GM19372 (cell line): ENCODE measurements around the gene PABPC1L2B.
"Not testable (repeated sequence)": the region's sequence is repeated elsewhere in the genome, so short reads cannot be mapped to it uniquely, and the experiment has no call there.

ENCODE experiments used
- ATAC-seq: cut with Tn5 transposase; IDR thresholded peaks from one replicate; pipeline ENCODE4 v1.9.1; 2021; ENCODE audit warnings: mild to moderate bottlenecking, low read depth, moderate library complexity; ENCODE audit not compliant: unreplicated experiment

PABPC1L2B gene

GRCh38 chrX:73002733-73003132 lies at the start of gene PABPC1L2B:
Gene PABPC1L2B (plus strand): TSS chrX:73002939. CDS start chrX:73003643, 704 bp downstream.
- not testable (repeated sequence) for ATAC-seq

GRCh38 chrX:72959971-72960370 lies 42.8 kb upstream of the PABPC1L2B start:
- ATAC-seq: not testable (repeated sequence)

- not testable (repeated sequence) for ATAC-seq
Measured at GRCh38 chrX:72971859-72972258, 30.9 kb upstream of the PABPC1L2B start.

DNA sequence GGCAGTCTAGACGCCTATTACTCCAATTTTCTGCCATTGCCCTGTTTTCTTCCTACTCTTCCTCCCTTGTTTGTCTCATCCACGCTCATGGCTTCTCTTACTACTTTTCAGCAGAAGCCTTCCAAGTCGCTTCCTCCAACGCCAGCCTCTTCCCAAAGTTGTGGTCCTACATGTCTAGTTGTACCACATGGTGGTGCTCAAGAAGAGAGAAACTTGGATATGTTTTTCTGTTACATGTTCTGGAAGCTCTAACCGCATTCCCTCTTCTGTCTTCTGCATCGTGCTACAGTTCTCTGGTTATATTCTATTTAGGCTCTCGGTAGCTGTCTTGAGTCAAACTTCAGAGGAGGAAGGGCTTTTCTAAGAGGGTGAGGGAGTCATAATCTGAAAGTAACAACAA lies 27.9 kb upstream of the PABPC1L2B start:
- not testable (repeated sequence) for ATAC-seq

DNA sequence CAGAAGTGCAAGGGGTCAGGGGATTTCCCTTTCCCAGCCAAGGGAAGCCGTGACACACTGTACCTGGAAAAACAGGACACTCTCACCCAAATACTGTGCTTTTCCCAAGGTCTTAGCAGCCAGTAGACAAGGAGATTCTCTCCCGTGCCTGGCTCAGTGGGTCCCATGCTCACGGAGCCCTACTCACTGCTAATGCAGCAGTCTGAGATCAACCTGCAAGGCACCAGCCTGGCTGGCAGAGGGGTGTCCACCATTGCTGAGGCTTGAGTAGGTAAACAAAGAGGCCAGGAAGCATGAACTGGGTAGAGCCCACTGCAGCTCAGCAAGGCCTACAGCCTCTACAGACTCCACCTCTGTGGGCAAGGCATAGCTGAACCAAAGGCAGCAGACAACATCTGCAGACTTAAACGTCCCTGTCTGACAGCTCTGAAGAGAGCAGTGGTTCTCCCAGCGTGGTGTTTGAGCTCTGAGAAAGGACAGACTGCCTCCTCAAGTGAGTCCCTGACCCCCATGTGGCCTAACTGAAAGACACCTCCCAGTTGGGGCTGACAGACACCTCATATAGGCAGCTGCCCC lies 21.8 kb upstream of the PABPC1L2B start:
- ATAC-seq: not testable (repeated sequence)

- not testable (repeated sequence) for ATAC-seq
Measured at GRCh38 chrX:73004032-73004431, 1.3 kb downstream of the PABPC1L2B start.

GRCh38 chrX:73021361-73022092 lies 18.8 kb downstream of the PABPC1L2B start:
- ATAC-seq: no peak

DNA sequence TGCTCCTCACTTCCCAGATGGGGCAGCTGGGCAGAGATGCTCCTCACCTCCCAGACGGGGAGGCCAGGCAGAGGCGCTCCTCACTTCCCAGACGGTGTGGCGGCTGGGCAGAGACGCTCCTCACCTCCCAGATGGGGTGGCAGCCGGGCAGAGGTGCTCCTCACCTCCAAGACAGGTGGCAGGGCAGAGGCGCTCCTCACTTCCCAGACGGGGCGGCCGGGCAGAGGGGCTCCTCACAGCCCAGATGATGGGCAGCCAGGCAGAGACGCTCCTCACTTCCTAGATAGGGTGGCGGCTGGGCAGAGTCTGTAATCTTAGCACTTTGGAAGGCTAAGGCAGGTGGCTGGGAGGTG lies 19.3 kb downstream of the PABPC1L2B start:
- not testable (repeated sequence) for ATAC-seq

DNA sequence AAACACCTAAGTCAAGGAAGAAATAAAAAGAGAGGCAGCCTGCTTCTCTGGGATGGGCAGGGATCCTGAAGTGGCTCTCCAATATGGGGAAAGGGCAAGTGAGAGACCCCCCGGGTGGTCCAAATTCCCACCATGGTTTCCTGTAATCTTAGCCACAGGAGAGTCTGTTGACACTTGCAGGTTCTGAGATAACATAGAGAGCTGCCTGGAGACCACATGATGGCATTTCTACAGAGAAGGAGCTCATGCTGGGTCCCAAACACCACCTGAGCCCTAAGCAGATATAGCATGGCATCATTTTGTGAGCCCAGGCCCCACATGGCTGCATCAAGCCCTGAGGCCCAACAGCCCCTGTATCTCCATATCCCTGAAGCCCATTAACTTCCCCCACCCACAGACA lies 26.1 kb downstream of the PABPC1L2B start:
- no peak for ATAC-seq
